A673 (cell line): ENCODE data around the gene RASSF3. TPM values are rescaled to one million over a fixed set of nuclear protein-coding genes. Genes with fewer than 3 reads are reported as not detected.

Experiments used
- BruUV-seq: library from RNA; stranded (reverse); fragments of 400-500 nt; replicated peaks from 2 replicates; lab custom pipeline; 2021; lab: Mats Ljungman, UMichigan
- CTCF ChIA-PET: fragments of 300-600 bp; sonication (Branson Sonifier 250); formaldehyde crosslinking; loops from one replicate; lab custom pipeline; 2022; ENCODE audit warnings: antibody characterized with exemption; lab: Charles Lee
- POLR2A ChIA-PET: fragments of 300-600 bp; sonication (Branson Sonifier 250); formaldehyde crosslinking; loops from one replicate; lab custom pipeline; 2022; ENCODE audit warnings: antibody characterized with exemption; ENCODE audit not compliant: low non-redundant PET; lab: Charles Lee
- DNase-seq: peaks from one replicate; pipeline ENCODE4 v3.0.0-alpha.2; 2015; ENCODE audit warnings: low spot score
- H3K27ac ChIP-seq: fragments of 200-600 bp; sonication (generic); 2 replicates; pipeline ENCODE4 v1.5.1; 2016; ENCODE audit warnings: mixed run types, low read depth, mild to moderate bottlenecking, mixed read lengths, antibody characterized with exemption, low read length; ENCODE audit not compliant: poor library complexity, severe bottlenecking
- H3K27me3 ChIP-seq: fragments of 200-600 bp; sonication (generic); replicated peaks from 2 replicates; pipeline ENCODE4 v1.6.1; 2017; ENCODE audit warnings: mixed run types, low read depth, mild to moderate bottlenecking, mixed read lengths, antibody characterized with exemption, low read length; ENCODE audit not compliant: insufficient read depth, poor library complexity
- H3K36me3 ChIP-seq: fragments of 200-600 bp; sonication (generic); 2 replicates; pipeline ENCODE4 v1.6.1; 2016; ENCODE audit warnings: mixed run types, mild to moderate bottlenecking, mixed read lengths, antibody characterized with exemption, low read length; ENCODE audit not compliant: insufficient read depth, poor library complexity, severe bottlenecking
- H3K4me1 ChIP-seq: fragments of 200-600 bp; sonication (generic); 2 replicates; pipeline ENCODE4 v1.6.1; 2017; ENCODE audit warnings: mixed run types, mild to moderate bottlenecking, mixed read lengths, antibody characterized with exemption, low read length; ENCODE audit not compliant: insufficient read depth, poor library complexity, severe bottlenecking
- H3K4me3 ChIP-seq: fragments of 200-600 bp; sonication (generic); 2 replicates; pipeline ENCODE4 v1.5.1; 2016; ENCODE audit warnings: low read depth, mixed run types, mild to moderate bottlenecking, mixed read lengths, low read length; ENCODE audit not compliant: poor library complexity, severe bottlenecking
- H3K9me3 ChIP-seq: fragments of 200-600 bp; sonication (generic); 2 replicates; pipeline ENCODE4 v1.6.1; 2016; ENCODE audit warnings: mixed run types, low read depth, mild to moderate bottlenecking, mixed read lengths, antibody characterized with exemption, low read length; ENCODE audit not compliant: poor library complexity, severe bottlenecking
- CTCF ChIP-seq: fragments of 300-800, 200-600 bp; sonication (generic); conservative IDR thresholded peaks from 2 replicates; pipeline ENCODE4 v1.5.1; 2017; ENCODE audit warnings: low read depth, mild to moderate bottlenecking, antibody characterized with exemption, low read length, moderate library complexity, mixed read lengths
- EZH2 ChIP-seq: fragments of 200-600 bp; sonication (generic); IDR thresholded peaks from 2 replicates; pipeline ENCODE4 v1.6.1; 2017; ENCODE audit warnings: borderline replicate concordance, low read depth, mild to moderate bottlenecking, mixed read lengths, antibody characterized with exemption, low read length; ENCODE audit not compliant: poor library complexity, severe bottlenecking
- intact Hi-C: fragments of 100-400 bp; cut with micrococcal nuclease; formaldehyde crosslinking; loops from one replicate; pipeline ENCODE4 v1.10.0; 2022; ENCODE audit not compliant: unreplicated experiment
- total RNA-seq: library from RNA; stranded (reverse); gene quantifications from 2 replicates; pipeline ENCODE4 v1.2.3, GENCODE V29; 2021

RASSF3 gene
- total RNA-seq, 1 experiment from 2014 or later, result 38.2 TPM

GRCh38 chr12:64742416-64742815, 132.1 kb downstream of the RASSF3 start:
- no peaks in the 10 kb centered on the region for H3K9me3 ChIP-seq
- no peak for DNase-seq
- intact Hi-C loops, result no loop called here
- no peaks in the 10 kb centered on the region for H3K27me3 ChIP-seq
- peaks cover 7% of the 10 kb centered on the region for H3K4me1 ChIP-seq
- no peak overlapping the region for H3K4me3 ChIP-seq
- TF ChIP-seq CTCF (no peak), EZH2 (no peak)
- H3K27ac ChIP-seq, result no peak overlapping the region
- POLR2A ChIA-PET, result no interaction called here
- no TSS peak for BruUV-seq
- H3K36me3 ChIP-seq, result peaks cover 41% of the 10 kb centered on the region
- CTCF ChIA-PET, result no interaction called here

- DNase-seq, result no peak
- H3K36me3 ChIP-seq, result peaks cover 44% of the 10 kb centered on the region
- H3K4me3 ChIP-seq, result no peak overlapping the region
- TF ChIP-seq EZH2 (no peak), CTCF (no peak)
- no peaks in the 10 kb centered on the region for H3K9me3 ChIP-seq
- no peak overlapping the region for H3K27ac ChIP-seq
- H3K27me3 ChIP-seq, result no peaks in the 10 kb centered on the region
- POLR2A ChIA-PET, result no interaction called here
- BruUV-seq, result no TSS peak
- CTCF ChIA-PET, result no interaction called here
- peaks cover 7% of the 10 kb centered on the region for H3K4me1 ChIP-seq
- intact Hi-C loops, result no loop called here
Observed at GRCh38 chr12:64743206-64743605, 132.9 kb downstream of the RASSF3 start.

GRCh38 chr12:64744422-64745258, 134.3 kb downstream of the RASSF3 start:
- no peak for DNase-seq
- Histone ChIP-seq H3K9me3 (no peaks in the 10 kb centered on the region), H3K27ac (no peak overlapping the region), H3K27me3 (no peaks in the 10 kb centered on the region), H3K4me3 (no peak overlapping the region), H3K4me1 (peaks cover 7% of the 10 kb centered on the region), H3K36me3 (peaks cover 36% of the 10 kb centered on the region)
- POLR2A ChIA-PET, result no interaction called here
- CTCF ChIA-PET, result interaction anchor here (0.6 kb wide), 1 partner anchor 57 kb away, joined by 8 read pairs; no protein-coding TSS in a partner anchor
- intact Hi-C loops, result no loop called here
- TF ChIP-seq CTCF, result no peak
- TF ChIP-seq EZH2, result no peak
- BruUV-seq, result no TSS peak
